Fibroblast of skin of back (primary cell): Measurements from ENCODE around the gene GIPC1. TPM values are rescaled to one million over a fixed set of nuclear protein-coding genes. Genes with fewer than 3 reads are reported as not detected.
"Not testable (repeated sequence)": the region's sequence is repeated elsewhere in the genome, so short reads cannot be mapped to it uniquely, and the experiment has no call there.

Experiments used
- DNase-seq: peaks from one replicate; pipeline ENCODE4 v3.0.0-alpha.2; 2013
- polyA plus RNA-seq, 2 experiments: library from polyadenylated mRNA; unstranded; fragments of 120-200 nt; gene quantifications; one replicate each; pipeline ENCODE4 v1.2.1, GENCODE V29; 2013; ENCODE audit not compliant: insufficient read length in 2 of 2

The GIPC1 gene
- 121 TPM for polyA plus RNA-seq (2013, experiment 1 of 2; ENCODE audit: insufficient read length)
- polyA plus RNA-seq (2013, experiment 2 of 2; ENCODE audit: insufficient read length): 82.0 TPM

- peak; percentile 99 for DNase-seq
These were observed at the start of gene GIPC1 for GRCh38 chr19:14496029-14496833. Gene GIPC1 (minus strand): TSS chr19:14496127. CDS start chr19:14482976, 13,151 bp downstream.

GRCh38 chr19:14545716-14546082 lies 49.8 kb upstream of the GIPC1 start:
- DNase-seq: no peak

- DNase-seq: peak; percentile 41
These were observed 49.2 kb upstream of the GIPC1 start for GRCh38 chr19:14544977-14545715.

GRCh38 chr19:14544047-14544446 lies 48.1 kb upstream of the GIPC1 start:
- DNase-seq: peak; percentile 10

- peak; percentile 32 for DNase-seq
These were observed 46.9 kb upstream of the GIPC1 start for GRCh38 chr19:14542711-14543328.

GRCh38 chr19:14541979-14542378 lies 46.1 kb upstream of the GIPC1 start:
- not testable (repeated sequence) for DNase-seq

- no peak for DNase-seq
These were observed 45.0 kb upstream of the GIPC1 start for GRCh38 chr19:14540741-14541525.

GRCh38 chr19:14536926-14537692 lies 41.2 kb upstream of the GIPC1 start:
- peak; percentile 33 for DNase-seq

- DNase-seq: no peak
These were observed 37.5 kb upstream of the GIPC1 start for GRCh38 chr19:14533450-14533849.

- no peak for DNase-seq
These were observed 34.6 kb upstream of the GIPC1 start for GRCh38 chr19:14530506-14530905.

- DNase-seq: no peak
These were observed 34.0 kb upstream of the GIPC1 start for GRCh38 chr19:14530005-14530348.

- peak; percentile 100 for DNase-seq
These were observed 33.5 kb upstream of the GIPC1 start, which contains the start of gene TECR for GRCh38 chr19:14529254-14530004. Gene TECR (plus strand): TSS chr19:14529594. CDS start chr19:14529697, 103 bp downstream.

GRCh38 chr19:14528419-14529253 lies 32.7 kb upstream of the GIPC1 start:
- DNase-seq: no peak

GRCh38 chr19:14526423-14526822 lies 30.5 kb upstream of the GIPC1 start:
- DNase-seq: no peak

GRCh38 chr19:14525729-14526128 lies 29.8 kb upstream of the GIPC1 start:
- DNase-seq: no peak

GRCh38 chr19:14520543-14520942 lies 24.6 kb upstream of the GIPC1 start:
- DNase-seq: no peak

GRCh38 chr19:14519860-14520407 lies 24.0 kb upstream of the GIPC1 start:
- no peak for DNase-seq

GRCh38 chr19:14519245-14519859 lies 23.4 kb upstream of the GIPC1 start:
- no peak for DNase-seq
